GM19328 (cell line): ENCODE data around the gene NPIPB13.
"Not testable (repeated sequence)": the region's sequence is repeated elsewhere in the genome, so short reads cannot be mapped to it uniquely, and the experiment has no call there.

Experiments
- ATAC-seq: cut with Tn5 transposase; IDR thresholded peaks from one replicate; pipeline ENCODE4 v1.9.1; 2021; ENCODE audit warnings: mild to moderate bottlenecking, moderate library complexity; ENCODE audit not compliant: unreplicated experiment

Gene NPIPB13

GRCh38 chr16:30248379-30248778 lies at the start of gene NPIPB13:
Gene NPIPB13, minus strand, starts transcription at chr16:30248479. Its CDS starts 2,906 bp downstream, at chr16:30245573.
- ATAC-seq: not testable (repeated sequence)

GRCh38 chr16:30282357-30282756 lies 34.1 kb upstream of the NPIPB13 start:
- ATAC-seq: not testable (repeated sequence)

- ATAC-seq: not testable (repeated sequence)
Measured at GRCh38 chr16:30278523-30278922, 30.2 kb upstream of the NPIPB13 start.

GRCh38 chr16:30217082-30217481 lies 31.2 kb downstream of the NPIPB13 start:
- not testable (repeated sequence) for ATAC-seq

GRCh38 chr16:30211414-30211813 lies 36.9 kb downstream of the NPIPB13 start:
- ATAC-seq: not testable (repeated sequence)

- ATAC-seq: not testable (repeated sequence)
Measured at GRCh38 chr16:30209032-30209431, 39.2 kb downstream of the NPIPB13 start.

GRCh38 chr16:30207063-30207704 lies 41.1 kb downstream of the NPIPB13 start:
- not testable (repeated sequence) for ATAC-seq

GRCh38 chr16:30206252-30206651 lies 42.0 kb downstream of the NPIPB13 start:
- not testable (repeated sequence) for ATAC-seq

- ATAC-seq: not testable (repeated sequence)
Measured at GRCh38 chr16:30205541-30206236, 42.6 kb downstream of the NPIPB13 start.

GRCh38 chr16:30199608-30200343 lies 48.5 kb downstream of the NPIPB13 start:
- ATAC-seq: not testable (repeated sequence)

GRCh38 chr16:30199049-30199448 lies 49.2 kb downstream of the NPIPB13 start, which contains the start of gene SULT1A3:
Gene SULT1A3, plus strand, starts transcription at chr16:30199255. Its CDS starts 1,474 bp downstream, at chr16:30200729.
- ATAC-seq: not testable (repeated sequence)
